NK-92 (cell line): ENCODE results near the gene CPNE4.
"Not testable (repeated sequence)": the region's sequence is repeated elsewhere in the genome, so short reads cannot be mapped to it uniquely, and the experiment has no call there.

ENCODE experiments used
- DNase-seq: peaks from one replicate; lab custom pipeline; 2025; ENCODE audit not compliant: unreplicated experiment; lab: John Stamatoyannopoulos, UW

The CPNE4 gene

GRCh38 chr3:132034486-132035464 lies at the start of gene CPNE4:
TSS of gene CPNE4 (minus strand) at chr3:132035014.
- DNase-seq, result no peak

GRCh38 chr3:132083583-132084279 lies 48.9 kb upstream of the CPNE4 start:
- DNase-seq, result no peak

- DNase-seq, result no peak
Observed at GRCh38 chr3:132083159-132083558, 48.3 kb upstream of the CPNE4 start.

GRCh38 chr3:132079147-132079546 lies 44.3 kb upstream of the CPNE4 start:
- DNase-seq, result no peak

- DNase-seq, result no peak
Observed at GRCh38 chr3:132073771-132074170, 39.0 kb upstream of the CPNE4 start.

- no peak for DNase-seq
Observed at GRCh38 chr3:132071043-132071442, 36.2 kb upstream of the CPNE4 start.

GRCh38 chr3:132064114-132064513 lies 29.3 kb upstream of the CPNE4 start:
- DNase-seq, result no peak

- DNase-seq, result no peak
Observed at GRCh38 chr3:132062535-132062934, 27.7 kb upstream of the CPNE4 start.

GRCh38 chr3:132055872-132056271 lies 21.1 kb upstream of the CPNE4 start:
- no peak for DNase-seq

- DNase-seq, result no peak
Observed at GRCh38 chr3:132047209-132047608, 12.4 kb upstream of the CPNE4 start.

GRCh38 chr3:132044874-132045273 lies 10.1 kb upstream of the CPNE4 start:
- DNase-seq, result not testable (repeated sequence)

- DNase-seq, result no peak
Observed at GRCh38 chr3:132042681-132043080, 7.9 kb upstream of the CPNE4 start.

GRCh38 chr3:132038198-132038825 lies 3.5 kb upstream of the CPNE4 start:
- DNase-seq, result no peak

GRCh38 chr3:132037581-132037980 lies 2.8 kb upstream of the CPNE4 start:
- DNase-seq, result no peak

GRCh38 chr3:132037056-132037455 lies 2.2 kb upstream of the CPNE4 start:
- no peak for DNase-seq

GRCh38 chr3:132034097-132034485 lies 723 bp downstream of the CPNE4 start:
- no peak for DNase-seq

- no peak for DNase-seq
Observed at GRCh38 chr3:132033471-132033870, 1.3 kb downstream of the CPNE4 start.

- DNase-seq, result no peak
Observed at GRCh38 chr3:132032959-132033358, 1.9 kb downstream of the CPNE4 start.

- DNase-seq, result no peak
Observed at GRCh38 chr3:132029182-132029902, 5.5 kb downstream of the CPNE4 start.

- DNase-seq, result no peak
Observed at GRCh38 chr3:132022914-132023313, 11.9 kb downstream of the CPNE4 start.

- DNase-seq, result no peak
Observed at GRCh38 chr3:132020058-132020457, 14.8 kb downstream of the CPNE4 start.
